Gastroesophageal sphincter (tissue), 3 donors: ENCODE measurements around the gene NR5A2.

ENCODE experiments used
- EP300 ChIP-seq: sonication (generic); formaldehyde crosslinking; IDR thresholded peaks from one replicate; pipeline ENCODE4 v1.6.1; 2017; ENCODE audit warnings: antibody characterized with exemption, mild to moderate bottlenecking
- POLR2A ChIP-seq, 2 donors: fragments of 450-650 bp; IDR thresholded peaks; one replicate each; pipeline ENCODE4 v1.6.1; 2017; ENCODE audit warnings: antibody characterized with exemption in 2 of 2, mild to moderate bottlenecking in 2 of 2, moderate library complexity in 1 of 2
- TF ChIP-seq, protein P1 (sequence below), 4 experiments: fragments of 200-600 bp in 2 of 4; fragments of 450-650 bp in 2 of 4; sonication (generic) in 1 of 4; IDR thresholded peaks; one replicate each; pipeline ENCODE4 v1.5.1; 2017 to 2019; ENCODE audit warnings: antibody characterized with exemption in 4 of 4, mild to moderate bottlenecking in 2 of 4, moderate library complexity in 2 of 4

- TF ChIP-seq POLR2A (IDR thresholded peaks at IDR 0.05) (no peak), EP300 (no peak)
- TF ChIP-seq, protein P1, sequence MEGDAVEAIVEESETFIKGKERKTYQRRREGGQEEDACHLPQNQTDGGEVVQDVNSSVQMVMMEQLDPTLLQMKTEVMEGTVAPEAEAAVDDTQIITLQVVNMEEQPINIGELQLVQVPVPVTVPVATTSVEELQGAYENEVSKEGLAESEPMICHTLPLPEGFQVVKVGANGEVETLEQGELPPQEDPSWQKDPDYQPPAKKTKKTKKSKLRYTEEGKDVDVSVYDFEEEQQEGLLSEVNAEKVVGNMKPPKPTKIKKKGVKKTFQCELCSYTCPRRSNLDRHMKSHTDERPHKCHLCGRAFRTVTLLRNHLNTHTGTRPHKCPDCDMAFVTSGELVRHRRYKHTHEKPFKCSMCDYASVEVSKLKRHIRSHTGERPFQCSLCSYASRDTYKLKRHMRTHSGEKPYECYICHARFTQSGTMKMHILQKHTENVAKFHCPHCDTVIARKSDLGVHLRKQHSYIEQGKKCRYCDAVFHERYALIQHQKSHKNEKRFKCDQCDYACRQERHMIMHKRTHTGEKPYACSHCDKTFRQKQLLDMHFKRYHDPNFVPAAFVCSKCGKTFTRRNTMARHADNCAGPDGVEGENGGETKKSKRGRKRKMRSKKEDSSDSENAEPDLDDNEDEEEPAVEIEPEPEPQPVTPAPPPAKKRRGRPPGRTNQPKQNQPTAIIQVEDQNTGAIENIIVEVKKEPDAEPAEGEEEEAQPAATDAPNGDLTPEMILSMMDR (IDR thresholded peaks at IDR 0.05) = no peak
Measured at GRCh38 chr1:200121421-200121820, 93.9 kb downstream of the NR5A2 start.
